GM12878 (cell line): ENCODE measurements around the gene UBXN10. TPM values are rescaled to one million over a fixed set of nuclear protein-coding genes. Genes with fewer than 3 reads are reported as not detected.

ENCODE experiments used
- ATAC-seq: fragments of 200-7000 bp; cut with Tn5 transposase; 3 replicates; pipeline ENCODE4 v1.9.1; 2020; ENCODE audit warnings: mild to moderate bottlenecking, moderate library complexity
- BruUV-seq: library from RNA; stranded (reverse); fragments of 400-500 nt; replicated peaks from 2 replicates; lab custom pipeline; 2021; lab: Mats Ljungman, UMichigan
- CTCF ChIA-PET: fragments of 300-600 bp; sonication (Branson Sonifier 250); formaldehyde crosslinking; extraction: SDS; loops from one replicate; lab custom pipeline; 2021; ENCODE audit warnings: inconsistent platforms; lab: Yijun Ruan, JAX
- POLR2A ChIA-PET: fragments of 350-600 bp; formaldehyde crosslinking; extraction: SDS; loops from one replicate; lab custom pipeline; 2021; ENCODE audit warnings: inconsistent platforms; lab: Charles Lee
- RAD21 ChIA-PET: fragments of 300-600 bp; sonication (Branson Sonifier 250); formaldehyde crosslinking; loops from one replicate; lab custom pipeline; 2023; ENCODE audit warnings: antibody characterized with exemption; ENCODE audit not compliant: unreplicated experiment; lab: Charles Lee
- SMC1A ChIA-PET: fragments of 300-600 bp; sonication (Branson Sonifier 250); formaldehyde crosslinking; loops from one replicate; lab custom pipeline; 2023; ENCODE audit not compliant: unreplicated experiment, uncharacterized antibody; lab: Charles Lee
- DNase-seq: peaks from one replicate; pipeline ENCODE4 v3.0.0-alpha.2; 2011; ENCODE audit warnings: low read depth, low spot score
- FAIRE-seq: peaks from 3 replicates; lab custom pipeline; 2011; peaks lifted over from hg19 to GRCh38; lab: Jason Lieb, UNC
- H2AFZ ChIP-seq: 2 replicates; pipeline ENCODE4 v1.6.0; 2011; ENCODE audit warnings: low read depth, low read length, control low read depth; ENCODE audit not compliant: control insufficient read depth
- H3K27ac ChIP-seq: 2 replicates; pipeline ENCODE4 v1.5.1; 2011; ENCODE audit warnings: control low read depth; ENCODE audit not compliant: control insufficient read depth, insufficient read depth
- H3K27me3 ChIP-seq, 2 experiments: replicated peaks in 1 of 2; 2 replicates each; pipeline versions ENCODE4 v1.6.0 to v1.6.1; 2011; ENCODE audit warnings: low read length in 1 of 2; ENCODE audit not compliant: control insufficient read depth in 2 of 2, insufficient read depth in 2 of 2
- H3K36me3 ChIP-seq, 2 experiments: 2 replicates each; pipeline ENCODE4 v1.5.1; 2011; ENCODE audit warnings: low read length in 1 of 2; ENCODE audit not compliant: control insufficient read depth in 2 of 2, insufficient read depth in 2 of 2
- H3K4me1 ChIP-seq: 2 replicates; pipeline ENCODE4 v1.6.1; 2011; ENCODE audit warnings: mild to moderate bottlenecking, low read length, moderate library complexity, mixed read lengths; ENCODE audit not compliant: control insufficient read depth, insufficient read depth
- H3K4me2 ChIP-seq: 2 replicates; pipeline ENCODE4 v1.6.0; 2011; ENCODE audit warnings: control low read depth; ENCODE audit not compliant: control insufficient read depth, insufficient read depth
- H3K4me3 ChIP-seq: fragments of 200-600 bp; sonication (generic); 2 replicates; pipeline ENCODE4 v1.5.1; 2016
- H3K79me2 ChIP-seq: 2 replicates; pipeline ENCODE4 v1.6.0; 2011; ENCODE audit warnings: low read length; ENCODE audit not compliant: control insufficient read depth, insufficient read depth
- H3K9ac ChIP-seq: 2 replicates; pipeline ENCODE4 v1.8.0; 2011; ENCODE audit warnings: low read length, control low read depth, mixed read lengths; ENCODE audit not compliant: control insufficient read depth, insufficient read depth
- H3K9me3 ChIP-seq: replicated peaks from 3 replicates; pipeline ENCODE4 v1.5.1; 2011; ENCODE audit warnings: mild to moderate bottlenecking, low read length; ENCODE audit not compliant: control insufficient read depth, insufficient read depth
- H4K20me1 ChIP-seq: 2 replicates; pipeline ENCODE4 v1.6.0; 2011; ENCODE audit not compliant: control insufficient read depth, insufficient read depth
- ASH2L ChIP-seq: fragments of 300-600, 200-600 bp; sonication (generic); IDR thresholded peaks from 2 replicates; pipeline ENCODE4 v1.6.1; 2017; ENCODE audit warnings: low read depth, mild to moderate bottlenecking, borderline replicate concordance
- ELK1 ChIP-seq: IDR thresholded peaks from 2 replicates; pipeline ENCODE4 v1.6.1; 2012; ENCODE audit warnings: low read depth, low read length, improper control_type of control experiment
- GABPA ChIP-seq: IDR thresholded peaks from 2 replicates; pipeline ENCODE4 v1.6.1; 2014; ENCODE audit warnings: antibody characterized with exemption, low read depth, mild to moderate bottlenecking, inconsistent platforms
- JUNB ChIP-seq: IDR thresholded peaks from 2 replicates; pipeline ENCODE4 v1.6.1; 2016; ENCODE audit warnings: antibody characterized with exemption, mild to moderate bottlenecking
- MXI1 ChIP-seq: fragments of 150-350 bp; IDR thresholded peaks from 2 replicates; pipeline ENCODE4 v1.6.1; 2011; ENCODE audit warnings: low read depth, mild to moderate bottlenecking, inconsistent platforms, low read length, improper control_type of control experiment
- NFXL1 ChIP-seq: fragments of 450-650 bp; IDR thresholded peaks from 2 replicates; pipeline ENCODE4 v1.6.1; 2017; ENCODE audit warnings: antibody characterized with exemption, mild to moderate bottlenecking, borderline replicate concordance
- RB1 ChIP-seq: fragments of 450-650 bp; formaldehyde crosslinking; IDR thresholded peaks from 2 replicates; pipeline ENCODE4 v1.6.1; 2017; ENCODE audit warnings: mild to moderate bottlenecking, borderline replicate concordance
- SMARCA5 ChIP-seq: fragments of 450-650 bp; IDR thresholded peaks from 2 replicates; pipeline ENCODE4 v1.6.1; 2017; ENCODE audit warnings: mild to moderate bottlenecking
- WRNIP1 ChIP-seq: IDR thresholded peaks from 2 replicates; pipeline ENCODE4 v1.6.1; 2011; ENCODE audit warnings: low read depth, low read length, improper control_type of control experiment, borderline replicate concordance
- ZNF217 ChIP-seq: fragments of 450-650 bp; IDR thresholded peaks from 2 replicates; pipeline ENCODE4 v1.6.1; 2017; ENCODE audit warnings: antibody characterized with exemption, mild to moderate bottlenecking
- WGBS: methylation state at CpG from one replicate; pipeline ENCODE4 v1.1.6; 2016; ENCODE audit warnings: low lambda C conversion rate; ENCODE audit not compliant: insufficient replicate concordance, insufficient coverage; ENCODE audit errors: missing lambda C conversion rate; 5-methylcytosine and 5-hydroxymethylcytosine counted together
- in situ Hi-C: fragments of 300-500 bp; cut with MboI; formaldehyde crosslinking; loops from 9 replicates; pipeline ENCODE4 v1.14.3; 2018; ENCODE audit warnings: mixed read lengths
- intact Hi-C: fragments of 100-400 bp; cut with micrococcal nuclease; formaldehyde crosslinking; loops from one replicate; pipeline ENCODE4 v1.14.2; 2022; ENCODE audit not compliant: unreplicated experiment
- polyA plus RNA-seq, 11 experiments: library from polyadenylated mRNA; depleted of rRNA in 4 of 11; unstranded in 6 of 11; stranded (reverse) in 5 of 11; fragments of >200 nt; fragmentation: Nextera tagmentation in 4 of 11; fragmentation: Illumina TruSeq in 1 of 11; extraction: Ambion mirVana in 4 of 11; extraction: Trizol in 1 of 11; gene quantifications; 1 replicate in 1 of 11; 2 replicates in 10 of 11; pipeline versions ENCODE4 v1.2.1 to v1.2.3, GENCODE V29; 2011 to 2016; ENCODE audit warnings: inconsistent platforms in 2 of 11, missing spikeins in 2 of 11, low read depth in 1 of 11
- total RNA-seq, 4 experiments: library from RNA; depleted of rRNA in 3 of 4; stranded (reverse); fragments of >200 nt in 3 of 4; fragmentation: Illumina TruSeq in 1 of 4; extraction: Trizol in 1 of 4; gene quantifications; 2 replicates each; pipeline versions ENCODE4 v1.2.1 to v1.2.3, GENCODE V29; 2013 to 2021

The UBXN10 gene
- total and polyA plus RNA-seq, 10 of the 15 experiments (the other 5 are each of a cell fraction or from before 2014, with no cell fraction given), result 0.03 to 0.15 (median 0.06) TPM; not detected in 7

- in situ Hi-C loops, result no loop called here
- Histone ChIP-seq H3K79me2 (no peaks in the 10 kb centered on the region), H3K27ac (no peak overlapping the region), H3K4me1 (no peaks in the 10 kb centered on the region), H3K9me3 (peaks cover 2% of the 10 kb centered on the region; the same call in 1 of the 3 replicates), H3K27me3 (peaks cover 1 to 3% of the 10 kb centered on the region in 2 experiments; a peak in 3 of 4 replicates), H3K9ac (no peak overlapping the region), H2AFZ (no peak overlapping the region), H3K4me3 (no peak overlapping the region), H3K36me3 (no peaks in the 10 kb centered on the region), H4K20me1 (no peaks in the 10 kb centered on the region), H3K4me2 (no peak overlapping the region)
- no TSS peak for BruUV-seq
- ChIA-PET RAD21 (no interaction called here), CTCF (interaction anchor here (0.5 to 6.2 kb wide), 4 partner anchors 14 to 1974 kb away, joined by 3 to 47 read pairs (median 3); no protein-coding TSS in a partner anchor), SMC1A (interaction anchor here (1.0 kb wide), 1 partner anchor 26 kb away, joined by 3 read pairs; no protein-coding TSS in a partner anchor), POLR2A (no interaction called here)
- DNase-seq (no peak), ATAC-seq (no peak), FAIRE-seq (no peak)
- no peak for TF ChIP-seq ASH2L
- TF ChIP-seq MXI1, result no peak
- TF ChIP-seq SMARCA5, result no peak
- TF ChIP-seq ELK1, result no peak
- TF ChIP-seq JUNB, result no peak
- no peak for TF ChIP-seq ZNF217
- no peak for TF ChIP-seq GABPA
- no peak for TF ChIP-seq RB1
- TF ChIP-seq NFXL1, result no peak
- TF ChIP-seq WRNIP1, result no peak
- WGBS, result 5% methylated on average over 5 of the region's 5 CpGs
- intact Hi-C loops, result no loop called here
Observed at GRCh38 chr1:20220036-20220435, 34.1 kb downstream of the UBXN10 start.
